HG03066 (cell line): ENCODE results near the gene CCR5.
"Not testable (repeated sequence)": the region's sequence is repeated elsewhere in the genome, so short reads cannot be mapped to it uniquely, and the experiment has no call there.

Source experiments
- ATAC-seq: cut with Tn5 transposase; IDR thresholded peaks from one replicate; pipeline ENCODE4 v1.9.1; 2021; ENCODE audit warnings: low read depth; ENCODE audit not compliant: unreplicated experiment

CCR5 gene

GRCh38 chr3:46370839-46371518 lies at the start of gene CCR5:
Gene CCR5 (plus strand): TSS chr3:46370946. CDS start chr3:46372903, 1,957 bp downstream.
- no peak for ATAC-seq

DNA sequence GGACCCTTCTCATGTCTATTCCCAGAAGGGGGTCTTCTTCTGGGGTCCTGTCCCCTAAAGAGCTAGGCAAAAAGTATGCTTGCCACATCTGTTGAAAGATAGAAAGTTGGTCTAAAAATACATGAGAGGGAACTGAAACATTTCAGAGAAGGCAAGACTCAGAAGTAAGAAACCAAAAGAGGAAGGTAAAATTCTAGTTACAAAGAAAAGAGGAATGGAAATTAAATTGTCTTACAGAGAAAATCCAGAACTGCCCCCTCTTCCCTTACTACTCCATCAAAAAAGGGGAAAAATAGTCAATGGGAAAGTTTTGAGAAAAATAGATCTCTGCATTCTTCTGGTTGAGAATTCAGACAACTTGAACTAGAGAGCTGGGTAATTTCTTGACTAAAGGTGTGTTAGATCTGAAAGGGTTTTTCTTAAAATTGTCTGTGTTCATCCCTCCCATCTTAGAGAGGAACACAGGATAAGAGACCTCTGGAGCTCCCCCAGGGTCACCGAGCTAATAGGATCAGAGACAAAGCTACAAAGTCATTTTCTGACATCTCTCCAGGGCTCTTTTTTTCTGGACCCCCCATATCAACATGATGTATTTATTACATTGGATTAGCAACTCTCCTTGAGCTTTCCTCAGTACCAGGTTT lies 49.2 kb upstream of the CCR5 start:
- no peak for ATAC-seq

GRCh38 chr3:46324036-46324435 lies 46.7 kb upstream of the CCR5 start:
- ATAC-seq: no peak

DNA sequence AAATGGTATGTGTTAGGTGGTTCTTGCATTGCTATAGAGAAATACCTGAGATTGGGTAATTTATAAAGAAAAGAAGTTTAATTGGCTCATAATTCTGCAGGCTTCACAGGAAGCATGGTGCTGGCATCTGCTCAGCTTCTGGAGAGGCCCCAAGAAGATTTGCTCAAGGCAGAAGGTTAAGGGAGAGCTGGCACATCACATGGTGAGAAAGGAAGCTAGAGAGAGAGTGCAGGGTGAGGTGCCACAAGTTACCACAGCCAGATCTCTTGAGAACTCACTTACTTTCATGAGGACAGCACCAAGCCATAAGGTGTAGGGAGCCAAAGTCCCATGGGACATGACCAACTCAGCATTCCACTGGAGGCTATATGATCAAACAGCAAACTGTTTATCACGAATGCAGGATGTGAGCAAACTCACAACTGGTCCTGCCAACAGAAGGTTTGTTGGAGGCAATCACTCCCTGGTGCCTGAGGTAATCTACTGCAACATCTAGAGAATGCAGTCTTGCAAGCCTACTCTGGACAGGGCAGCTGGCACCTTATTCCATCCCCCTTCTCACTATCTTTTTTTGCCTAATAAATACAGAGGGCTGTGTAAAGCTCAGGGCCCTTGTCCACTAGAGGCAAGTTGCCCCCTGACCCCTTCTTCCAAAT lies 45.0 kb upstream of the CCR5 start:
- ATAC-seq: no peak

- ATAC-seq: not testable (repeated sequence)
Observed at GRCh38 chr3:46330676-46331075, 40.1 kb upstream of the CCR5 start.

GRCh38 chr3:46334741-46335478 lies 35.8 kb upstream of the CCR5 start:
- no peak for ATAC-seq

- no peak for ATAC-seq
Observed at GRCh38 chr3:46335541-46335940, 35.2 kb upstream of the CCR5 start.

DNA sequence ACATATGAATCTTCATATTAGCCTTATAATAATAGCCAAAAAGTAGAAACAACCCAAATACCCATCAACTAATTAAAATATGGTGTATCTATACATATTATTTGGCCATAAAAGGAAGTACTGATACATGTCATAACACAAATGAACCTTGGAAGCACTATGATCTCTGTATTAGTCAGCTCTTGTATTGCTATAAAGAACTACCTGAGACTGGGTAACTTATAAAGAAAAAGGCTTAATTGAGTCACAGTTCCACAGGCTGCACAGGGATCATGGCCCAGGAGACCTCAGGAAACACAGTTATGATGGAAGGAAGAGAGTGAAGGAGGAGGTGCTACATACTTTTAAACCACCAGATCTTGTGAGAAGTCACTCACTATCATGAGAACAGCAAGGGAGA lies 32.8 kb upstream of the CCR5 start:
- ATAC-seq: no peak

- no peak for ATAC-seq
Observed at GRCh38 chr3:46338840-46339239, 31.9 kb upstream of the CCR5 start.

DNA sequence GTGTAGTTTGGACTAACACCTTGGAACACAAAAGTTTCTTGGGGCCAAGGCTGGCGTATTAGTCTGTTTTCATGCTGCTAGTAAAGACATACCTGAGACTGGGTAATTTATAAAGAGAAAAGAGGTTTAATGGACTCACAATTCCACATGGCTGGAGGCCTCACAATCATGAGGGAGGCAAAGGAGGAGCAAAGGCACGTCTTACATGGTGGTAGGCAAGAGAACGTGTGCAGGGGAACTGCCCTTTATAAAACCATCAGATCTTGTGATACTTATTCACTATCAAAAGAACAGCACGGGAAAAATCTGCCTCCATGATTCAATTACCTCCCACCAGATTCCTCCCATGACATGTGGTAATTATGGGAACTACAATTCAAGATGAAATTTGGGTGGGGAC lies 26.3 kb upstream of the CCR5 start:
- ATAC-seq: no peak

GRCh38 chr3:46348823-46349482 lies 21.8 kb upstream of the CCR5 start:
- no peak for ATAC-seq

- peak; percentile 89 for ATAC-seq
Observed at GRCh38 chr3:46349484-46350261, 21.1 kb upstream of the CCR5 start.

GRCh38 chr3:46350262-46350565 lies 20.5 kb upstream of the CCR5 start:
- no peak for ATAC-seq

GRCh38 chr3:46351646-46352045 lies 19.1 kb upstream of the CCR5 start:
- ATAC-seq: no peak

- no peak for ATAC-seq
Observed at GRCh38 chr3:46353090-46353489, 17.7 kb upstream of the CCR5 start.

GRCh38 chr3:46353647-46354410 lies 16.9 kb upstream of the CCR5 start, which contains the start of gene CCR2:
Gene CCR2 (plus strand): TSS chr3:46354111. CDS start chr3:46357528, 3,417 bp downstream.
- no peak for ATAC-seq

DNA sequence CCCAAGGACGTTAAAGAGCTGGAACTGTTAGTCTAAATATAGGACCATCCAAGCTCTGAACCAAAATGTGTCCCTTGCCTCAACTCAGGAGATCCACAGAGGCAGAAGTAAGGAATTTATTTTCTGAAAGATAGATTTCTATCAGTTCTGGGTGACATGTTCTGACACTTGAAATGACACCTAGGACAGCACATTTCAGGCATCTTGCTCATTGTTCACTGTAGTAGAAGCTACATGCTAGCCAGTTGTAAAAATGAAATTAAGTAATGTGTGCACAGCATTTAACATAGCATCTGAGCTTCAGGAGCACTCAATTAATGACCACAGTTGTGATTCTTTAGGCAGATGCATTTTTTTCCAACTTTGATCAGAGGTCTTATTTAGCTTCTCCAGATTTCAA lies 16.3 kb upstream of the CCR5 start:
- no peak for ATAC-seq

DNA sequence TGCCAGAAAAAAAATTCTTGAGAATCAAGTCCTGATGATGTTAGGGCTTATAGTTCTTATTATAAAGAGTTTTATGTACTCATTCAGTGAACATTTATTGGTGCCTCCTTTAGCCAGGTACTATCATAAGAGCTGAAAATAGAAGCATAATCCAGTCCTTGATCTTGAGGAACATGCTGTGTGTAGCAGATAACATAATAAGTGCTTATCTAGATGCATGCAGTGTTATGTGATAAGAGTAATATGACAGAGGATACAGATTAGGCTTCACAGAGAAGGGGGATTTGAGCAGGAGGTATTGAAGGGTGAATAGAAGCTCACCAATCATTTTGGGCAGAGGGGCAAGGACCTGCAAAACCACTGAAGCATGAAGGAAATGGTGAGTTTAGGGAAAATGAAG lies 15.8 kb upstream of the CCR5 start:
- no peak for ATAC-seq

GRCh38 chr3:46356276-46356675 lies 14.5 kb upstream of the CCR5 start:
- ATAC-seq: no peak
